ENCODE results near the gene AIF1L.

The AIF1L gene

DNA sequence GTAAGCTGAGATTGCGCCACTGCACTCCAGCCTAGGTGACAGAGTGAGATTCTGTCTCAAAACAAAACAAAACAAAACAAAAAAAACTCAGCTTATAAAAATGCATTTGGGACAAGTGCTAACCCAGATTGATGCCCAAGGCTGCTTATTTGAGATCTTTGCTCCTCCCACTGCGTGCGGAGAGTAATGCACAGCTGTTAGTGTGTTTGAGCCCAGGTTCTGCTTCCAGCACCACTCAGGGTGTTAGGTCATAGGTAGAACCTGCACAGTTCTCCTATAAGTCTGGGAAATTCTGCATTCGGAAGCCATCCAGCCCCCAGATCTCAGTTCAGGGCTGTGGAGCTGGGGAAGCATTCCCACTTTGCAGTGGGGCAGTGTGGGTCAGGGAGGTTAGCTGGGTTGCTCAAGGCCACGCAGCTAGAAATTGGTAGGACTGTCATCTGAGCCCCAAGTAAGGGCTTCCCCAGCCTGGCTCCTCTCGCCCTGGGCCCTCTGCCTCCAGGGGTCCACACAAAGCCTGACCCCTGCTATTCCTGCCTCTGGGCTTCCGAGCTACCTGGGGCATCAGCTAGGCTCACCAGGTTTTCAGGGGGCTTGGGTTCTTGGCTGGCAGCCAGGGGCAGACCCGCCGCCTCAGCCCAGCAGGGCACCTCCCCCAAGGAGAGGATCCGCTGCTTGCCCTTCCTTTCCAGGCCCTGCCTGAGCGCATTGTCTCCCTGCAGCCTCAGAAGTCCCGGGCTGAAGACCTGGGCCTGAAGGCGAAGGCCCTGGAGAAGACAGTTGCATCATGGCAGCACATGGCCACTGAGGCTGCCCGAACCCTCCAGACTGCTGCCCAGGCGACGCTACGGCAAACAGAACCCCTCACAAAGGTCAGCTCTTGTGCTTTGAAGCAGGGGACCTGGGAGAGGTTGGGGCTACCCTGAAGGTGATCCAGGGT lies 17.6 kb upstream of the AIF1L start:
- DNase-seq (ENCODE audit: low spot score): no peak

DNA sequence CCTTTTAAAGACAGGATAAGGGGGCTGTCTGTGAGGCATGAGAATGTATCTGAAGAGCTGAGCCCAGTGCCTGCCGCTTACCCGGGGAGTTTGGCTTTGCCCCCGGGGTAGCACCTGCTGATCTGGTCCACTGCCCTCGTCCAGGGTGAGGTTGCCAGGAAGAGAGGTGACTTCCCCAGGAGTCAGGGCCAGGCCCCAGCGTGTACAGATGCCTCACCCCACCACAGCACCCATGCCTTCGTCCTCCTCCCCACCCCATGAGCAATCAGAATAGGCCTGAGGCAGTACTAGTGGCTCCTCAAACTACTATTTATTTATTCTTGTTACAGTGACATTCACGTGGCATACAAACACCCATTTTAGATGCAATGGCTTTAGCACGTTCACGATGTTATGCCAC lies 15.7 kb upstream of the AIF1L start:
- DNase-seq (ENCODE audit: low spot score): no peak

DNA sequence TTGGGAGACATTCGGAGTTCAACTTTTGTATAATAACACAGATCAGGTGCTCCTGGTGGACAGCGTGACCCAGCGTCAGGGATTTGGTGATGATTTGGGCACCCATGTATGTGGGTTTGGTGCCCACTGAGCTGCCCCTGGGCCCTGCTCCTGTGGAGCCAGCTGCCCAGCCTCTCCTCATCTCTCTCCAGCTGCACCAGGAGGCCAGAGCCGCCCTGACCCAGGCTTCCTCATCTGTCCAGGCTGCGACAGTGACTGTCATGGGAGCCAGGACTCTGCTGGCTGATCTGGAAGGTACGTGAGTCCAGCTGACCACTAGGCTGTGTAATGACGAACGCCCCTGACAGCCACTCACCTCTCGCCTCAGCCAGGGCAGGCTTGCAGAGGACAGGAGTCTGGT lies 14.5 kb upstream of the AIF1L start:
- DNase-seq (ENCODE audit: low spot score): no peak

DNA sequence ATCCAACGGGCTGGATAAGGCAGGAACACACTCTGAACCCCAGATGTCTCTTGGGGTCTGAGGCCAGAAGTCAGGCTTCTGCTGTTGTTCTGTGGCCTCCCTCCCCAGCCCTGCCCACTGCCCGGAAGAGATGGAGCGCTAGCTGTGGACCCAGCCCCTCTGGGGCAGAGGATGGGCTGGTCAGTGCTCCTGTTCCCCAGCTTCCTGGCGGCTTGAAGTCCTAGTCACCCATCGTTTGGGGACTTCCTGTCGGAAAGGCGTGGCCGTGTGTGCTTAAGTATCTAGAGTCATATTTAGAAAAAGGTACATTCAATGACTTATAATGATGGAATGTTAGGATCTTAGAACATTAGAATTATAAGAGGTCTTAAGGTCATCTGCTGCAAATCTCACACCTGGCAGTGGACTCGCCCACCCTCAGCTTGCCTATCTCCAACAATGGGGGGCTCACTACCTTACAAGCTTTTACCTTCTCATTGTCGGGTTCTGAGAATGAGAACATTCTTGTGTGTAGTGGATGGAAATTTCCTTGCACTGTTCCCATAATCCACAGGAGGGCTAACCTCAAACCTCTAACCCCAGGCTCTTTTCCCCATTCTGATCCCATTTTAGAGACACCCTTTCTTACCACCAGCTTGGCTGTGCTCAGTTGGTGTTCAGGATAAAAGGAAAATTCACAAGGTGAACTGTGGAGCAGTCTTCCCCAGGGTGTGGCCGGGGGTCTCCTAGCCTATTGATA lies 13.4 kb upstream of the AIF1L start:
- no peak for DNase-seq (ENCODE audit: low spot score)

DNA sequence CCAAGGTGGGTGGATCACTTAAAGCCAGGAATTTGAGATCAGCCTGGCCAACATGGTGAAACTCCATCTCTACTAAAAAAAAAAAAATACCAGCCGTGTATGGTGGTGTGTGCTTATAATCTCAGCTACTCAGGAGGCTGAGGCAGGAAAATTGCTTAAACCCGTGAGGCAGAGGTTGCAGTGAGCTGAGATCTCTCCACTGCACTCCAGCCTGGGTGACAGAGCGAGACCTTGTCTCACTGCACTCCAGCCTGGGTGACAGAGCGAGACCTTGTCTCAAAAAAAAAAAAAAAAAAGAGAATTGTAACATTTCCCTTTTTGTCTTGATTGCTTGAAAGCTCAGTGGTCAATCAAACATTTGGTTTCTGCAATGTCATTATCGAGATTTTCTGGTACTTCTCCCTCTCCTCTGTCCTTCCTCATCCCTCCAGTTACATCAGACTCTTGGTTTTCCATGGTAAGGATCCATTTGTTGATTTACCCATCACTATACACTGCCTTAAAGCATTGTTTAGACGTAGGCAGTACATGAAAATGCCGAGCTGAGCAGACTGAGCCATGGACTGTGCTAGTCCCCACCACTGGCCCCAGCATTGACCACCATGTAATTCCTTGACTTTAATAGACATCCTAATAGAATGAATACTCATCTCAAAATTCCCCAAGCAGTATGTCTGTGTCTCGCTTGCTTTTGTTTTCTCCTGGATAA lies 11.5 kb upstream of the AIF1L start:
- DNase-seq (ENCODE audit: low spot score): no peak

DNA sequence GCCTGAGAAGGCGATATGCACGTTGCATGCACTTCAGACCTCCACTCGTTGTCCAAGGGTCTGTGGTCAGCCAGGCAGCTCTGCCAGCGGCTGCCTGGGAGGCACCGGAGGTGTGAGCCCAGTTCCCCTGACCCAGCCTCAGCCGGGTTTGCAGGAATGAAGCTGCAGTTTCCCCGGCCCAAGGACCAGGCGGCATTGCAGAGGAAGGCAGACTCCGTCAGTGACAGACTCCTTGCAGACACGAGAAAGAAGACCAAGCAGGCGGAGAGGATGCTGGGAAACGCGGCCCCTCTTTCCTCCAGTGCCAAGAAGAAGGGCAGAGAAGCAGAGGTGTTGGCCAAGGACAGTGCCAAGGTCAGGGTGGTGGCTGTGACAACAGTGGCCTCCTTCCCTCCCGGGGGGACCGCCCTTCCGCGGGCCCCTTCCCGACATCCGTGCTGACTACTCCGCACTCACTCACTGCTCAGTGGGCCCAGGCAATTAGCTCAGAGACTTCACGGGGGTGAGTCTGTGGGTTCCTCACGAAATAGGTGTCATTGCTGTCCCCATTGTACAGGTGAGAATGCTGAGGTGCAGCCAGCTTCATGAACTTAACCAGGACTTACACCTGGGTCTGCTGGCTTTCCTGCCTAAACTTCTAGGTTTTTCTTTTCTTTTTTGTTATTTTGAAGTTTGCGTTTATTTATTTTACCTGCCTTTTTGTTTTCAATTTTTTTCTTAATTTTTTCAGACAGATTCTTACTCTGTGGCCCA lies 10.8 kb upstream of the AIF1L start:
- no peak for DNase-seq (ENCODE audit: low spot score)

DNA sequence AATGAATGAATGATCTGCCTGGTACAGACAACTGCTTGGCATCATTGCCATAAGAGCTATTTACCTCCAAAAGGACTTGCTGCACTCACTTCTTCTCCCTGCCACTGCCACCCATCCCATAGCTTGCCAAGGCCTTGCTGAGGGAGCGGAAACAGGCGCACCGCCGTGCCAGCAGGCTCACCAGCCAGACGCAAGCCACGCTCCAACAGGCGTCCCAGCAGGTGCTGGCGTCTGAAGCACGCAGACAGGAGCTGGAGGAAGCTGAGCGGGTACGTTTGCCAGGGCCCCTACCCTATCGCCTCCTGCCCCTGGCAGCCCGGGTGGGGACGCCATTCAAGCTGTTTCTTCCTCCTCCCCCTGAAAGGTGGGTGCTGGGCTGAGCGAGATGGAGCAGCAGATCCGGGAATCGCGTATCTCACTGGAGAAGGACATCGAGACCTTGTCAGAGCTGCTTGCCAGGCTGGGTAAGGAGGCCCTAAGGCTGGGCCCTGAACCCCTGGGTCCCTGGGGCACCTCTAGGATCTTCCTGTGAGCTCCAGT lies 8.9 kb upstream of the AIF1L start:
- no peak for DNase-seq (ENCODE audit: low spot score)

DNA sequence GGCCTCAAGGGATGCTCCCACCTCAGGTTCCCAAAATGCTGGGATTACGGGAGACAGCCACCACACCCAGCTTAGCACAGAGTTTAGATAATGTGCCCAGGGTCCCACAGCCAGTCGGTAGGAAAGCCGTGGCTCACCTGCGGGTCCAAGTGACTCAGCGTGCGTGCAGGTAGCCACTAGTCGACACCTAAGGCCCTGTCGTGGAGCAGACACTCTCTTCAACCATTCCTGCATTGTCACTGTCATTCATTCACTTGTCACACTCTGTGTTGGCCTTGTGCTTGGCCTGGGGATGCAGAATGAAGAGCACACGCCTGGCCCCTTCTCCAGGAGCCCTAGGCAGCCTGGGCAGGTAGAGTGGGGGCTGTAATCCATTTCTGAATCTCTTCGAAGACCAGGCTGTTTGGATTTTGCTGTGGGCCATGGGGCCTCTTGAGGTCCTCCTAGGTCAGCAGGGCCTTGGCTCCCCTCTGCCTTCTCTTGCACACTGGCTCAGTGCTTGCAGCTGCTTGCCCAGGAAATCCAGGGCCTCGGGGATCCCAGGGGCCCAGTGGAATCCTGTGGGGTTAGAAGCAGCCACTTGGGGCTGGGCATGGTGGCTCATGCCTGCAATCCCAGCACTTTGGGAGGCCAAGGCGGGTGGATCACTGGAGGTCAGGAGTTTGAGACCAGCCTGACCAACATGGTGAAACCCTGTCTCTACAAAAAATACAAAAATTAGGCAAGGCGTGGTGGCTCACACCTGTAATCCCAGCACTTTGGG lies 6.1 kb upstream of the AIF1L start:
- no peak for DNase-seq (ENCODE audit: low spot score)

DNA sequence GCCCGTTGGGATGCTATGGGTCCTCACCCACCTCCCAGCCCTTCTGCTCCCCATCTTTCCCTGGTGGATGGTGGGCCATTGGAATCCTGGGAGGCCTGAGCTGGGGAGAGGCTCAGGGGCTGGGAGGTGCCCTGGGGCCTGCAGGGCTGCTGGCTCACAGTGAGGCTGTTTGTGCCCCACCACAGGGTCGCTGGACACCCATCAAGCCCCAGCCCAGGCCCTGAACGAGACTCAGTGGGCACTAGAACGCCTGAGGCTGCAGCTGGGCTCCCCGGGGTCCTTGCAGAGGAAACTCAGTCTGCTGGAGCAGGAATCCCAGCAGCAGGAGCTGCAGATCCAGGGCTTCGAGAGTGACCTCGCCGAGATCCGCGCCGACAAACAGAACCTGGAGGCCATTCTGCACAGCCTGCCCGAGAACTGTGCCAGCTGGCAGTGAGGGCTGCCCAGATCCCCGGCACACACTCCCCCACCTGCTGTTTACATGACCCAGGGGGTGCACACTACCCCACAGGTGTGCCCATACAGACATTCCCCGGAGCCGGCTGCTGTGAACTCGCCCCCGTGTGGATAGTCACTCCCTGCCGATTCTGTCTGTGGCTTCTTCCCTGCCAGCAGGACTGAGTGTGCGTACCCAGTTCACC lies 4.9 kb upstream of the AIF1L start:
- no peak for DNase-seq (ENCODE audit: low spot score)

DNA sequence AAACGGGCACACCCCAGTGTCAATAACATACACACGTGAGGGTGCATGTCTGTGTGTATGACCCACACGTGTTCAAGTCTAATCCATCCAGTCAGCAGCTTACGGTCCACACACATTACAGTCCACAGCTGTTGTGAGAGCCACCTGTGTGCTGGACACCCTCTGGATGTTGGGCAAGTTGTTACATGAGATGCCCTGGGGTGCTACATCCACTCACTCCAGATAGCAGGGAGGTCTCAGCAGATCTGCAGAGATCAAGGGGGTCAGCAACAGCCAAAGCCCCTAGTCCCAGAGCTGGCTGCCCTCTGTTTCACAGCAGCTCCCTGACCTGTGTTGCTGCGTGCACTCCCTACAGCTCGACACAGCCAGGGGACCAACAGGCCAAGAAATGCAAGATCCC lies 4.3 kb upstream of the AIF1L start:
- DNase-seq (ENCODE audit: low spot score): no peak

DNA sequence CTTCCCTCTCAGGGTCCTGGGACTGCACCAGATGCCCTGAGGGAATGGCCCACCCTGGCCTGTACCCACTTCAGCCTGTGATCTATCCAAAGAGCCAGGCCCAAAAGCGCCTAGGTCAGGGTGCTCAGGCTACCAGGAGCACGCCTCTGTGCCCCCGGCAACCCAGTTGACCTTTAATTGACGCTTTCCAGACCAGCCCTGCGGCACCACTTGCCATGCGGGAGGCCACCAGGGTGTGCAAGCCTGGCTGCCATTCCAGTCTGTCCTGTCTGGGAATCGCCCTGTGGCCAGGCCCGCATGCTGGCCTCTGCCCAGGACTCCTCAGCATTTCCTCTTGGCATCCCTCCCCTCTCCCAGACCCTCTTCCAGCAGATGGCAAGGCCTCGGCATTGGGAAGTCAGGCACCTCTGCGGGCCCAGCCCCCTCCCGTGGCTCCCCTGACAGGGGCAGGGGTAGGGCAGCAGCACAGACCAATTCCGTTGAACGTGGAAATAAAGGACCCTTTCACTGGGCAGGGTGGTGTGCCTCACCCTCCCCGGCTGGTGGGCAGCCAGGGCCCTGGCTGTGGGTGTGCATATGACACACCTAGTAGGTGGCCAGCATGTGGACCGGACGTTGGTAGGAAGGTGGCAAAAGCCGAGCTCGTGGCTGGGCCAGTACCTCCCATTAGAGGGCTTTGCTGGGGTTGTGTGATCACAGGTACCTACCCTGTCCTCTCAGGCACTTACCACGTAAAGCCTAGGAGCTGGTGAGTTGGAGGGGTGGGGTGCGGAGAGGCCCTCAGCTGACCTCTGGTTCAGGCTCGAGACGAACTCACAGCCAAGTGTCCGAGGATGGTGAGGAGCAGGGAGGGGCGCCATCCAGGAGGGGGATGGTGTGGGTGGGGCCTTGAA lies 3.5 kb upstream of the AIF1L start:
- DNase-seq (ENCODE audit: low spot score): no peak

DNA sequence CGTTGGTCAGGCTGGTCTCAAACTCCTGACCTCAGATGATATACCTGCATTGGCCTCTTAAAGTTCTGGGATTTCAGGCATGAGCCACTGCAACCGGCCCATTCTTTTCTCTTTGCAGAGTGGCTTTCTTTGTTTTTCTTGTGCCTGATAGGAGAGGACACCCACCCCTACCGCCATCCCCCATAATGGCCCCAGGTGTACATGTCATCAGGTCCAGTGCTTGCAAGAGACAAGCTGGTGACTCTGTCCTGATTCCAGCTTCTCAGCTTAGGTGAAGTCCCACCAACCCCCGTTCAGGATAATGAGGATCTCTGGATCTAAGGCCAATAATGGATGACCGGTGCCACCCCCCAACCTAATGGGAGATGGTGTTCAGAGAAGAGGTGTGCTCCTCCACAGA lies 2.3 kb upstream of the AIF1L start:
- no peak for DNase-seq (ENCODE audit: low spot score)

DNA sequence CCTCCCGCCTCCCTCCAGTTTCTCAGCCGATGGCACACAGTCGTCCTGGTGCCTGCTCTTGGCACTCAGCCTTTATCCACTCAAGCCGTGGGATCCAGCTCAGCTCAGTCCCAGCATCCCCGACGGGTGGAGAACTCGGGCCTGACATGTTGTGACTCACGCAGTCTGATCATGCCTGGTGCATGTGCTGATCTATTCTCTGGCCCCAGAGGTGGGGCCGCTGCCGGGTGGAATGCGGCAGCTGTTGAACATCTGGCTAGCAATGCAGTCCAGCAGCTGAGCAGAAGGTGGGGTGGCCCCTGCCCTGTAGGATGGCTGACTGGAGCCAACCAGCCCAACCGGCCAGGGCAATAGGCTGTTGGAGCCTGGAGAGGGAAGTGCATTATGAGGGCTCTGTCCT lies 1.7 kb upstream of the AIF1L start:
- peak; percentile 87 for DNase-seq (ENCODE audit: low spot score)

DNA sequence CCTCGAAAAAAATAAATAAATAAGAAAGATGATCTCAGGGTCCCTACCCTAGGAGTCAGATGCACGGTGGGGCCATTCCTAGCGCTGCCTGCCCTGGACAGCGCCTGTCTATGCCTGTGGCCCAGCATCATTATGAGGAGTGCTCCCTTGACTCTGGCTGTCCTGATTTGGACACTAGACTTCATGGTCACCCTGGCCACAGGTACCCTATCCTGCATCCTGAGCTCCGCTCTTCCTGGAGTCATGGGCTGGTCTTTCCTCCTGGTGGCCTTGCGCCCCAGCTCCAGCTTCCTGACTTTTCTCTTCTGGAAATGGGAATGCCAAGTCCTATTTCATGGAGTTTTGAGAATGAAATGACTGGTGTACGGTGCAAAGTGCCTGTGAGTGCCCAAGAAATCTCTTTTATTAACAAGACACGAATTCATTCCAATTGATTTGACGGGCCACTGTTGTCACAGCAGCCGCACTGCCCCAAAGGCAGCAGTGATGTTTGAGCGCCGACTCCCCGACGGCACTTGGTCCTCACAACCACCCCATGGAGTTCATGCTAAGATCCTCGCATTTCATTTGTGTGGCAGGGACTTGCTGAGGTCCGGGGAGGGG lies 564 bp upstream of the AIF1L start:
- DNase-seq (ENCODE audit: low spot score): no peak

DNA sequence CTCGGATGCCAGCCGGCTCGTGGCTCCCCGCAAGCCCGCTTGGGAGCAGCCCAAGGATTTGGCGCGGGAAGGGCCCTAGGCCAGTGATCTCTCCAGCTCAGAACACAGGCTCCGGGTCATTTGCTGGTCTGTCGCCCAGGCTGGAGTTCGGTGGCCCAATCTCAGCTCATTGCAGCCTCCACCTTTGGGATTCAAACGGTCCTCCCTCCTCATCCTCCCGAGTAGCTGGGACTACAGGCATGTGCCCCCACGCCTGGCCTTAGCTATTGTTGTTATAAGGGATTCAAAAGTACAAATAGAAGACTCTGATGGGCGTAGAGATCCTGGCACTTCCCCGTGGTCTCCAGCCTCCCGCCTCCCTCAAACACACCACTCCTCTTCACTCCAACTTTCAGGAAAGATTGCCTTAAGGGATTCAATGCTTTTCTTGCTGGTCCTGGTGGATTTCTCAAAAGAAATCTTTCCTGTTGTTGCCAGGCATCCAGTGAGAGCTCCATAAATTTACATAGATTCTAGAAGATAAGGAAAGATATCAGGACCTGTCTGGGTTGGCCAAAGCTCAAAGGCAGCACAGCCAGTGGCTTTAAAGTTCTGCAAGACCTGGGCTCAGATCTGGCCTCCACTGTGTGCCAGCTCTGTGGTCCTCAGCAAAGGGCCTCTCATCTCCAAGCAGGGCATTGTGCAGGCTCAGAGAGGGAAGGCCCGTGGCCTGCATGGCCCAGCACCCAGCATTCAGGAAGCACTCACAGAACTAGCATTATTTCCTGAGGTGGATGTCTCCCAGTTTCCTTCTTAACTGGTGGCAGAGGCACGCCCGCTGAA lies 1.0 kb downstream of the AIF1L start:
- no peak for DNase-seq (ENCODE audit: low spot score)

DNA sequence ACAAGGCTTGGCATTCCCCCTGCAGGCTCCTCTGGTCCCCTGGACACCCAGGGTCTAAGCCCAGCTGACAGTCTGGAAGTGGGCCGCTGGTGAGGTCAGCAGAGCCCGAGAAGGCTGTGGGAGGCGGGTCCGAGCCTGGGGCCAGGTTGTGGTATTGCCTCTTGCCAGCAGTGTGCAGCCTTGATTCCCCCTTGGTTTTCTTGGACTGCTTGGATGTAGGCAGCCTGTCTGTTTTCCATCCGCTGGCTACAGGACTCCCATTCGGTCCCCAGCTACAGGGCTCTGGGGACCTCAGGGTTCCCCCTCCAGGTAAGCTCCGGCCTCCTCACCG lies 1.6 kb downstream of the AIF1L start:
- DNase-seq (ENCODE audit: low spot score): no peak

DNA sequence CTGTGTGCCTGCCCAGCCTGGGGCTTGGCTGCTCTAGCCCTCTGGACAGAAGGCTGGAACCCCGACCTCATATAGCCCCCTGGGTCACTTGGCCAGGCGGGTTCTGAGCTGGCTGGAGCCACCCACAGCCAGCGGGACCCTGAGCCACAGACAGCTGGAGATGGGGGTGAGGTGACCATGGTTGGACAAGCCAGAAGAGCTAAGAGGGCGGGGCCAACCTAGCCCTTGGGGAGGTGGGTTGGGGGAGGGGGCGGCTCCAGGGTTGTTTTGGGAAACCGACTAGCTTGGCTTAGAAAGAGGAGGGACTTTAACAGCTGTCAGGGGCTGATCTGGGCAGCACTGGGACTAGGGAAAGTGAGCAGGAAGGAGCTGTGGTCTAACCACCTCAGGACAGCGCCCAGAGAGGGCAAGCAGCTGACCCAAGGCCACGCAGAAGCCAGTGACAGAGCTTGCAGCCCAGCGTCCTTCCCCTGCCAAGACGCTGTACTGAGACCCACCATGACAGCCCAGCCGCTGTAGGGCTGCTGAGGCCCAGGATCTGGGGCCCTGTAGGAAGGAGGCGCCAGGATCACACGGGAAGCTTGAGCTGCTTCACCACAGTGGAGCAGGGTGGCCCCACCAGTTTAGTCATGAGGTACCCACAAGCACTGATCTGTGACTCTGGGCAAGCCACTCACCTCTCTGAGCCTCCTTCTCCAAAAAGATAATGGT lies 2.2 kb downstream of the AIF1L start:
- DNase-seq (ENCODE audit: low spot score): no peak

Data from AG08396 (cell line).